HG03565 (cell line): ENCODE measurements around the gene BRIP1.

Source experiments
- ATAC-seq: cut with Tn5 transposase; IDR thresholded peaks from one replicate; pipeline ENCODE4 v1.9.1; 2021; ENCODE audit warnings: mild to moderate bottlenecking, moderate library complexity; ENCODE audit not compliant: unreplicated experiment

Gene BRIP1

GRCh38 chr17:61639818-61640217, 223.5 kb downstream of the BRIP1 start:
- ATAC-seq: no peak

- no peak for ATAC-seq
Observed at GRCh38 chr17:61638087-61638486, 225.2 kb downstream of the BRIP1 start.

- no peak for ATAC-seq
Observed at GRCh38 chr17:61635913-61636432, 227.4 kb downstream of the BRIP1 start.

GRCh38 chr17:61634942-61635538, 228.3 kb downstream of the BRIP1 start:
- no peak for ATAC-seq

GRCh38 chr17:61634011-61634539, 229.3 kb downstream of the BRIP1 start:
- ATAC-seq: no peak

- no peak for ATAC-seq
Observed at GRCh38 chr17:61632826-61633225, 230.5 kb downstream of the BRIP1 start.

GRCh38 chr17:61631800-61632199, 231.5 kb downstream of the BRIP1 start:
- ATAC-seq: no peak
